Raji (cell line): Measurements from ENCODE around the gene RIC8A.

Experiments used
- POLR2A ChIP-seq: IDR thresholded peaks from 2 replicates; pipeline ENCODE4 v1.6.1; 2011; ENCODE audit warnings: low read depth, low read length, control low read depth; ENCODE audit not compliant: insufficient read depth

RIC8A gene

DNA sequence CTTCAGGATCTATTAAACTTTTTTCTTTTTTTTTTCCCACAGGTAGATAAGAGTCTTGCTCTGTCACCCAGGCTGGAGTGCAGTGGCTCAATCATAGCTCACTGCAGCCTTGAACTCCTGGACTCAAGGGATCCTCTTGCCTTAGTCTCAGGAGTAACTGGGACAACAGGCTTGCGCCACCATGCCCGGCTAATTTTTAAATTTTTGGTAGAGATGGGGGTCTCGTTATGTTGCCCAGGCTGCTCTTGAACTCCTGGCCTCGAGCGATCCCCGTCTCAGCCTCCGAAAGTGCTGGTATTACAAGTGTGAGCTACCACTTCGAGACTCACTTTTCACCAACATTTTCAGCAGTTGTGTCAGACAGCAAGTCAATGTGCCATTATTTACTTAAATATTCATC, 27.7 kb downstream of the RIC8A start:
- TF ChIP-seq POLR2A: no peak

- TF ChIP-seq POLR2A: no peak
These were observed 28.1 kb downstream of the RIC8A start for GRCh38 chr11:235609-235996.

DNA sequence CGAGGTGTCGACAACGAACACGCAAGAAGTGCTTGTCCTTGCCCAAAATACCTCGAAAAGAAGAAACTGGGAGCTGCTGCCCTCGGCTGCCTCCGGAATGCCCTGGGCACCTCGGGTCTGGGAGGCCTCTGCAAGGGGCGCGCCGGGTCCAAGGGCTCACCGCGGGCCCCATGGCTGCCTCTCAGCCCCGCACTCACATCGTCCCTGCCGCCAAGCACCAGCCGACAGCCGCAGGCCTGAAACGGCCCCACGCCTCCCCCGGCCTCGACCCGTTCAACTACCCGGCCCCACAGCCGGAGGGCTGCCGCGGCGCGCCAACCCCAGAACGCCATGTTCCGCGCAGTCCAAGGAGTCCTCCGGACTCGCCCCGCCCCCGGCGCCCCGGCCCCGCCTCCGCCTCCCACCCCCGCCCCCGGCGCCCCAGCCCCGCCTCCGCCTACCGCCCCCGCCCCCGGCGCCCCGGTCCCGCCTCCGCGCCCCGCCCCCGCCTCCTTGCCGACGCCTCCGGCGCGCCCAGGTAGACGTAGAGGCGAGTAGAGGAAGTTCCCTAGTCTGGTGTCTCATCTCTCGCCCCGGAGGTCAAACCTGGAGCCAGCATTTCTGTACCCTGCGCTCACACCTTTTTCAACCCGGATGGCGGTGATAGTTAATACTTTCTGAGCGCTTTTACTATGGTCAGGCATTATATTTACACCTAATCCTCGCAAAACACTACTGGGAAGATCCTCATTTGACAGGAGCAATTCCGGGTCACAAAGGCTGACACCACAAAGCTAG, 28.7 kb downstream of the RIC8A start, which contains the start of gene SIRT3:
Gene SIRT3 (minus strand): TSS at position 346 of the 777 bp plus-strand sequence. CDS start 14 bp downstream, at position 332.
- peak; percentile 70 for TF ChIP-seq POLR2A

- peak; percentile 65 for TF ChIP-seq POLR2A
These were observed 29.6 kb downstream of the RIC8A start, which contains the start of gene PSMD13 for GRCh38 chr11:236774-237767. Gene PSMD13, plus strand, starts transcription at chr11:236976. Its CDS starts 74 bp downstream, at chr11:237050.

DNA sequence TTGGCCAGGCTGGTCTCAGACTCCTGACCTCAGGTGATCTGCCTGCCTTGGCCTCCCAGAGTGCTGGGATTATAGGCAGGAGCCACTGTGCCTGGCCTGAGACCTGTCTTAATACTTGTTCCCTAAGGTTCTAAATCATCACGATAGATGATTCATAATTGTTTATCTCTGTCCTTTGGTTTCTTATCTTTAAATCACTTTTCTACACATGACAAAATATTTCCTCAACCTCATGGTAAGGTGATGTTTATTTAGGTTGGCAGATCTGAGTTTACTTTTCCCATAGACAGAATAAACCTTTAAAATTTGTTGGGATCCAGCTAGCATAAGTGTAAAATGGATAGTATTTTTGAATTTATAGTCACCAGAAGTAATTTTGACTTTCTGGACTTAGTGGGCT, 32.8 kb downstream of the RIC8A start:
- no peak for TF ChIP-seq POLR2A

- TF ChIP-seq POLR2A: no peak
These were observed 34.1 kb downstream of the RIC8A start for GRCh38 chr11:241634-242033.

- no peak for TF ChIP-seq POLR2A
These were observed 36.9 kb downstream of the RIC8A start for GRCh38 chr11:244376-244775.

GRCh38 chr11:249062-249461, 41.6 kb downstream of the RIC8A start:
- TF ChIP-seq POLR2A: no peak

GRCh38 chr11:250274-250673, 42.8 kb downstream of the RIC8A start:
- no peak for TF ChIP-seq POLR2A

DNA sequence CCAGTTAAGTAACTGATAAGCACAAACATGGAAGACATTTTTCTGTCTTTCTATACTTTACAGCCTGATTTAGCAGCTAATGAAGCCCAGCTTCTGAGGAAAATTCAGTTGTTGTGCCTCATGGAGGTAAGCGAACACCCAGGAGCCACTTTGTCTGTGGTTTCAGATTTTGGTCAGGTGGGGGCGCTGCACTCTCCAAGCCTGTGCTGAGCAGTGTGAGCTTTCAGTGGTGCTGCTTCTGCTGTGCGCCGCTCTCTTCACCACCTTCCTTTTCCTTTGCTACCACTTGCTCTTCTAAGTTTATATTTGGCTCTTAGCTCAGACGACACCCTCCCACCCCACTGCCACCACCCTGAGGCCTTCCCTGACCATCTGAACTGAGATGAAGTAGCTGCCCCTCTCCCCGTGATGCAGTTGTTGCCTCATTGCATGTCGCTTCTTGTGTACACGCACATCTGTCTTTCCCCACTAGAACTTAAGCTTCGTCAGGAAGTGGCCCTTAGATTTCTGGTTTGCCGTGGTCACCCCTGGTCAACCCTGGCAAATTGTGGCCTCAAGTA, 43.3 kb downstream of the RIC8A start:
- no peak for TF ChIP-seq POLR2A

GRCh38 chr11:251550-251949, 44.0 kb downstream of the RIC8A start:
- TF ChIP-seq POLR2A: no peak

- TF ChIP-seq POLR2A: no peak
These were observed 45.2 kb downstream of the RIC8A start for GRCh38 chr11:252666-253065.

DNA sequence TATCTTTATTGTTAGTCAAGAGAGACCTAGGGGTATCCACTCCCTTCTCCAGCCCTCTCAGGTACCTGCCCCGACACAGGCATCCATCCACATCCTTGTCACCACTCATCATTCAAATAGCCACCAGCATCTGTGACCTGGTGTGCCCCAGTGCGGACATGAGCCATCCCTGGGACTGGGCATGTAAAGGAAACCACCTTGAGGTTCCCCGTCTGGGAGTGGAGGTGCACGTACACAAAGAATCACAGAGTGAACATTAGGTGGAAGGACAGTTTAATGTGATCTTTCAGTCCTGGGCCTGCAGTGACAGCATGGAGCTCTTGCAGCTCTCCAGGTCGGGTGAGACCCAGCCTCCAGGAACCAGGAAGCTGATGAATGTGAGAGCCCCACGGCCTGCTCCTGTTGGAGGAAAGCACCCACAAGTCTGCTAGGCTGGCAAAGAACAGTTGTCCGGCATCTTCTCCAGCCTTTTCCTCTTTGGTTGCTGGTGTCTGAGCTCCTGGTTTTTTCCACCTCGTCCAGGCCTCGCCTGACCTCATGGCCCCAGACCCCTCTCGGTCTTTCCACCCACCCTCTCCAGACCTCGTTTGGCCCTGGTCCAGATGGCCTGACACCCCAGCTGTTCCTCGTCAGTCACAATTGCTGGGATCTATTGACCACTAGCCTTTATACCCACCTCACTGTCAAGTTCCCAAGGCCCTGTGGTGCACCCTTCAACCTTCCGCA, 45.8 kb downstream of the RIC8A start:
- TF ChIP-seq POLR2A: no peak

GRCh38 chr11:253886-254270, 46.4 kb downstream of the RIC8A start:
- no peak for TF ChIP-seq POLR2A

DNA sequence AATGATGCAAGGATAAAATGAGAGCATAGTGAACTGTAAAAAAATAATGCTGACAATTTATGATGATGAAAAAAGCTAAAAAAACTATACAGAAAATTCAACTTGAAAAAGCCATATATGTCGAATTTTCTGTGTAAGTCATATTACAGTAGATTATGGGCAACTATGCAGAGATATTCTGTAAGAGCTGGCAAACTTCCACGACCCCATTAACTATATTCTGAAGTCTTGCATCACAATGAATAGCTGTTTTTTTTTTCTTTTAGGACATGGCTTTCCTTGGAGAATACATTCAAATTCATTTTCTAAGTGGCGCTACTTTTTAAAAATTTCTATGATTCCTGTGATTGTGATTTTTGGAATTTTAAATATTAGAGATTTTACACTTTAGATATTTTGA, 47.7 kb downstream of the RIC8A start:
- TF ChIP-seq POLR2A: no peak
